Left lobe of liver (tissue), 2 donors: ENCODE results near the gene MMUT. TPM values are rescaled to one million over a fixed set of nuclear protein-coding genes. Genes with fewer than 3 reads are reported as not detected.
A peak's percentile ranks its signal among the peaks of the same experiment; 100 is the strongest.
"Not testable (repeated sequence)": the region's sequence is repeated elsewhere in the genome, so short reads cannot be mapped to it uniquely, and the experiment has no call there.

Experiments
- ATAC-seq: fragments of 200-7000 bp; cut with Tn5 transposase; one replicate; pipeline ENCODE4 v1.9.1; 2020; ENCODE audit warnings: mild to moderate bottlenecking, moderate library complexity
- DNase-seq: peaks from one replicate; pipeline ENCODE4 v3.0.0-alpha.2; 2020; ENCODE audit warnings: low spot score
- total RNA-seq: library from RNA; stranded (reverse); gene quantifications from one replicate; pipeline ENCODE4 v1.2.1, GENCODE V29; 2021
- donor health status: DM: no; HTN: no; CAD: no; lungs with moderate emphysema.
- donor health status: DM: no; HTN: yes; CAD: no.

The MMUT gene
- total RNA-seq, 1 donor from 2014 or later: 64.0 TPM

- DNase-seq: no peak
- no peak for ATAC-seq
Observed at GRCh38 chr6:49430187-49430586, 32.9 kb downstream of the MMUT start.

- DNase-seq (no peak), ATAC-seq (no peak)
Observed at GRCh38 chr6:49423817-49424216, 39.2 kb downstream of the MMUT start.

GRCh38 chr6:49416195-49416594 lies 46.9 kb downstream of the MMUT start:
- ATAC-seq: no peak
- DNase-seq: no peak

DNA sequence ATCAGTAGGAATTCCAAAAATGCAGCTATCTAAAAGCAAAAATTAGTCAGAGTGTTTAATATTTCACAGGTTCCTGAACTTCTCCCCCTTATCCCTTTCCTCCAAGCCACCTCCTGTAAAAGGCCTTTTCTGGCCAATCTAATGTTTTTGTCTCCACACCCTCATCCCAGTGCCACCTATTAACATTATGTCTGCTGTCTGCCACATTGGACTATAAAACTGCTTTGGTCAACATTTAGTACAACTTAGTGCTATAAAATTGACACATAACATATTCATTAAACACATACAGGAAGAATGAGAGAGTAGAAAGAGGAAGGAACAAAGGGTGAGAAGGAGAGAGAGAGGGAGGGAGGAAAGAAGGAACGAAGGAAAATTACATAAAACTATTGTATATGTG lies 47.7 kb downstream of the MMUT start:
- no peak for ATAC-seq
- no peak for DNase-seq

DNA sequence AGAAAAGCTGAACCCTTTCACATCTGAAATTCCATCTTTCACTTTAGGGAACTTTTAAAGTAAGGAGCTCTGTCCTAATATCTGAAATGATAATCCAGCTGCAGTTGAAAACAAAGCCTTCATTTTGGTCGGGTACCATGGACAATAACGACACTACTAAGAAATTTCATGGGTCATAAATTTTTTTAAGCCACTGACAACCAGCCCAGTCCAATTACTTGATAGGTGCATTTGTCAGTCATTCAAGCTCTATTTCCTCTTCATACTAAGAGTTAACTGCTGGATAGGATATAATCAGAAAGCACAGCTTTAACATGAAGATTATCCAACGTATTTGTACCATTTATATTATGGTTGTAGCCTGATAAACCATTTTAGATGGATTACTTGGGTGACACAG lies 52.5 kb downstream of the MMUT start:
- ATAC-seq: no peak
- no peak for DNase-seq

- DNase-seq (peak; percentile 60), ATAC-seq (peak; percentile 97)
Observed at GRCh38 chr6:49409951-49410542, 53.0 kb downstream of the MMUT start.

GRCh38 chr6:49406250-49406970 lies 56.6 kb downstream of the MMUT start:
- DNase-seq: no peak
- no peak for ATAC-seq

- DNase-seq: no peak
Observed at GRCh38 chr6:49401063-49401462, 62.0 kb downstream of the MMUT start.

DNA sequence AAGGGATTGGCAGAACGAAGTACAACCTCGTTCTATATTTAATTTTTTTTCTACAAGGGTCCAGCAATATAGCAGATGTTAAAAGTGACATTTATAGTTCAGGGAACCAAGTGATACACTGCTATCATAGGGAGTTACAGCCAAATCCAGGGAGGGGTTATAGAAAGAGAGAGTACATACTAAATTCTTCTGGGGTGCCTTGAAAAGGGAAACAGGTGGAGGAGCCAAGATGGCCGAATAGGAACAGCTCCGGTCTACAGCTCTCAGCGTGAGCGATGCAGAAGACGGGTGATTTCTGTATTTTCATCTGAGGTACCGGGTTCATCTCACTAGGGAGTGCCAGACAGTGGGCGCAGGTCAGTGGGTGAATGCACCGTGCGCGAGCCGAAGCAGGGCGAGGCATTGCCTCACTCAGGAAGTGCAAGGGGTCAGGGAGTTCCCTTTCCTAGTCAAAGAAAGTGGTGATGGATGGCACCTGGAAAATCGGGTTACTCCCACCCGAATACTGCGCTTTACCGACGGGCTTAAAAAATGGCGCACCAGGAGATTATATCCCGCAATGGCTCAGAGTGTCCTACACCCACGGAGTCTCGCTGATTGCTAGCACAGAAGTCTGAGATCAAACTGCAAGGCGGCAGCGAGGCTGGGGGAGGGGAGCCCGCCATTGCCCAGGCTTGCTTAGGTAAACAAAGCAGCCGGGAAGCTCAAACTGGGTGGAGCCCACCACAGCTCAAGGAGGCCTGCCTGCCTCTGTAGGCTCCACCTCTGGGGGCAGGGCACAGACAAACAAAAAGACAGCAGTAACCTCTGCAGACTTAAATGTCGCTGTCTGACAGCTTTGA lies 76.2 kb downstream of the MMUT start:
- not testable (repeated sequence) for DNase-seq, ATAC-seq

More at GRCh38 chr6:49401063-49401462, 62.0 kb downstream of the MMUT start:
- ATAC-seq: no peak

DNA sequence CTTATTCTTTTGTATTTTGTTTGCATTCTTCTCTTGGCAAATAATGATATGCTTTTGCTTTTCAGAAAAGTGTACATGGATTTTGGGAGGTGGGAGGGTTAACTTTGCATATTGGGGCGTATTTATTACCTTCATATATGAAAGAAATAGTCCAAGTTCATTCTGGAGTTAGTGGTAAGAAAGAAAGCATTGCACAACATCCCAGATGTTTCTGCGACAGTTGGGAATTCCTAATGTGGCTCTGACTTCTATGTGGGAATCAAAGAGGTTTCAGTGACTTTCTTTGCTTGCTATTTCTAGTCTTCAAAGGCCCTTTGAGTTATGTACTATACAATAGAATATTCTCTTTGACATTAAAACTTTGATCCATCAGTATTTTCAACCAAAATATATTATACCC lies 78.1 kb downstream of the MMUT start:
- DNase-seq (no peak), ATAC-seq (no peak)

Other genes starting within 250 kb of the MMUT start
- 0.98 TPM for gene CENPQ, start 117 bp upstream of the MMUT start, total RNA-seq
- gene GLYATL3, start 36.7 kb upstream of the MMUT start, total RNA-seq: not detected
- gene C6orf141, start 87.4 kb upstream of the MMUT start, total RNA-seq: 0.48 TPM
- gene RHAG, start 173.6 kb upstream of the MMUT start, total RNA-seq: 0.38 TPM